IMR-90 (cell line): ENCODE data around the gene RCBTB2. TPM values are rescaled to one million over a fixed set of nuclear protein-coding genes. Genes with fewer than 3 reads are reported as not detected.

Experiments
- ATAC-seq: fragments of 200-7000 bp; cut with Tn5 transposase; 2 replicates; pipeline ENCODE4 v1.9.1; 2020; ENCODE audit warnings: low read depth, mild to moderate bottlenecking, moderate library complexity
- BruUV-seq: library from RNA; stranded (reverse); fragments of 400-500 nt; replicated peaks from 2 replicates; lab custom pipeline; 2021; lab: Mats Ljungman, UMichigan
- CTCF ChIA-PET: fragments of 300-600 bp; formaldehyde crosslinking; extraction: SDS; loops from one replicate; lab custom pipeline; 2021; ENCODE audit warnings: antibody characterized with exemption; lab: Yijun Ruan, JAX
- POLR2A ChIA-PET: fragments of 300-600 bp; sonication (Branson Sonifier 250); formaldehyde crosslinking; loops from one replicate; lab custom pipeline; 2022; ENCODE audit warnings: antibody characterized with exemption; ENCODE audit not compliant: unreplicated experiment; lab: Charles Lee
- DNase-seq: peaks from one replicate; pipeline ENCODE4 v3.0.0; 2013
- H2AFZ ChIP-seq: replicated peaks from 2 replicates; pipeline ENCODE3; 2013; ENCODE audit warnings: low read length, mild to moderate bottlenecking; ENCODE audit not compliant: poor library complexity
- H2AK5ac ChIP-seq: 2 replicates; pipeline ENCODE4 v1.6.1; 2013; ENCODE audit warnings: low read depth, low read length, inconsistent platforms
- H2AK9ac ChIP-seq: replicated peaks from 2 replicates; pipeline ENCODE3; 2013; ENCODE audit warnings: mild to moderate bottlenecking, low read depth, low read length, moderate library complexity; ENCODE audit not compliant: poor library complexity
- H2BK120ac ChIP-seq: 2 replicates; pipeline ENCODE4 v1.6.1; 2013; ENCODE audit warnings: low read depth, low read length, inconsistent platforms
- H2BK15ac ChIP-seq: 3 replicates; pipeline ENCODE4 v1.6.1; 2013; ENCODE audit warnings: low read depth, low read length, inconsistent platforms
- H2BK20ac ChIP-seq: 2 replicates; pipeline ENCODE4 v1.6.1; 2013; ENCODE audit warnings: low read depth, mild to moderate bottlenecking, inconsistent platforms, low read length, moderate library complexity
- H2BK5ac ChIP-seq: 2 replicates; pipeline ENCODE4 v1.6.1; 2013; ENCODE audit warnings: mild to moderate bottlenecking, low read depth, low read length, inconsistent platforms; ENCODE audit not compliant: poor library complexity, severe bottlenecking
- H3K14ac ChIP-seq: replicated peaks from 2 replicates; pipeline ENCODE4 v1.6.1; 2013; ENCODE audit warnings: low read depth, low read length, inconsistent platforms
- H3K18ac ChIP-seq: 2 replicates; pipeline ENCODE4 v1.6.1; 2013; ENCODE audit warnings: low read depth, low read length, control low read depth
- H3K23ac ChIP-seq: 2 replicates; pipeline ENCODE4 v1.6.1; 2013; ENCODE audit warnings: low read depth, low read length, inconsistent platforms
- H3K27ac ChIP-seq: 2 replicates; pipeline ENCODE4 v1.5.1; 2013; ENCODE audit warnings: mild to moderate bottlenecking, control low read depth, low read length; ENCODE audit not compliant: insufficient read depth
- H3K27me3 ChIP-seq: 2 replicates; pipeline ENCODE4 v1.6.1; 2013; ENCODE audit warnings: low read length; ENCODE audit not compliant: control insufficient read depth, insufficient read depth
- H3K36me3 ChIP-seq: 2 replicates; pipeline ENCODE4 v1.6.1; 2013; ENCODE audit warnings: low read length, mixed read lengths; ENCODE audit not compliant: control insufficient read depth, insufficient read depth
- H3K4ac ChIP-seq: 2 replicates; pipeline ENCODE4 v1.6.1; 2013; ENCODE audit warnings: low read depth, low read length, inconsistent platforms
- H3K4me1 ChIP-seq: 2 replicates; pipeline ENCODE4 v1.6.1; 2013; ENCODE audit warnings: low read length, mixed read lengths; ENCODE audit not compliant: control insufficient read depth, insufficient read depth
- H3K4me2 ChIP-seq: 2 replicates; pipeline ENCODE4 v1.6.1; 2013; ENCODE audit warnings: low read depth, mild to moderate bottlenecking, control low read depth, low read length, moderate library complexity
- H3K4me3 ChIP-seq: 2 replicates; pipeline ENCODE4 v1.5.1; 2013; ENCODE audit warnings: low read depth, mild to moderate bottlenecking, control low read depth, low read length, moderate library complexity; ENCODE audit not compliant: insufficient read depth
- H3K56ac ChIP-seq: 2 replicates; pipeline ENCODE4 v1.6.1; 2013; ENCODE audit warnings: low read length, inconsistent platforms; ENCODE audit not compliant: insufficient read depth; ENCODE audit errors: extremely low read depth
- H3K79me1 ChIP-seq, 2 experiments: 2 replicates each; pipeline ENCODE4 v1.6.1; 2013; ENCODE audit warnings: low read length in 2 of 2, inconsistent platforms in 1 of 2, low read depth in 1 of 2
- H3K9ac ChIP-seq: 2 replicates; pipeline ENCODE4 v1.6.1; 2013; ENCODE audit warnings: low read depth, low read length, control low read depth
- H3K9me1 ChIP-seq: 2 replicates; pipeline ENCODE4 v1.6.1; 2013; ENCODE audit warnings: low read length, inconsistent platforms; ENCODE audit not compliant: insufficient read depth
- H3K9me3 ChIP-seq: 2 replicates; pipeline ENCODE4 v1.6.1; 2013; ENCODE audit warnings: low read length; ENCODE audit not compliant: control insufficient read depth, insufficient read depth
- H4K20me1 ChIP-seq: 2 replicates; pipeline ENCODE4 v1.6.1; 2013; ENCODE audit warnings: low read length, inconsistent platforms; ENCODE audit not compliant: insufficient read depth
- H4K5ac ChIP-seq: 2 replicates; pipeline ENCODE4 v1.6.1; 2013; ENCODE audit warnings: mild to moderate bottlenecking, low read depth, low read length, control low read depth
- H4K8ac ChIP-seq, 2 experiments: 2 replicates each; pipeline ENCODE4 v1.6.1; 2013; ENCODE audit warnings: low read depth in 2 of 2, low read length in 2 of 2, control low read depth in 1 of 2, inconsistent platforms in 1 of 2
- H4K91ac ChIP-seq: 2 replicates; pipeline ENCODE4 v1.6.1; 2013; ENCODE audit warnings: low read depth, low read length, inconsistent platforms; ENCODE audit not compliant: insufficient read depth
- BHLHE40 ChIP-seq: fragments of 150-350 bp; IDR thresholded peaks from 2 replicates; pipeline ENCODE4 v1.6.1; 2016; ENCODE audit warnings: mild to moderate bottlenecking, low read depth, low read length
- CEBPB ChIP-seq: IDR thresholded peaks from 2 replicates; pipeline ENCODE4 v1.6.1; 2012; ENCODE audit warnings: low read depth, low read length, improper control_type of control experiment
- CHD1 ChIP-seq: IDR thresholded peaks from 2 replicates; pipeline ENCODE4 v1.6.1; 2012; ENCODE audit warnings: low read depth, low read length, improper control_type of control experiment
- CTCF ChIP-seq: conservative IDR thresholded peaks from 2 replicates; pipeline ENCODE4 v1.5.1; 2012; ENCODE audit warnings: mild to moderate bottlenecking, low read depth, low read length, improper control_type of control experiment
- ELK1 ChIP-seq: fragments of 150-350 bp; IDR thresholded peaks from 2 replicates; pipeline ENCODE4 v1.6.1; 2016; ENCODE audit warnings: low read depth, mild to moderate bottlenecking, low read length, moderate library complexity, borderline replicate concordance
- FOS ChIP-seq: fragments of 150-350 bp; IDR thresholded peaks from 2 replicates; pipeline ENCODE4 v1.6.1; 2016; ENCODE audit warnings: low read depth, low read length
- MAFK ChIP-seq: IDR thresholded peaks from 2 replicates; pipeline ENCODE4 v1.6.1; 2012; ENCODE audit warnings: low read depth, low read length, improper control_type of control experiment
- MXI1 ChIP-seq: IDR thresholded peaks from 2 replicates; pipeline ENCODE4 v1.6.1; 2012; ENCODE audit warnings: low read depth, mild to moderate bottlenecking, low read length, moderate library complexity, borderline replicate concordance
- NFE2L2 ChIP-seq: fragments of 150-350 bp; IDR thresholded peaks from 2 replicates; pipeline ENCODE4 v1.6.1; 2016; ENCODE audit warnings: low read depth, mild to moderate bottlenecking, low read length
- POLR2A ChIP-seq: IDR thresholded peaks from 2 replicates; pipeline ENCODE4 v1.6.1; 2012; ENCODE audit warnings: mild to moderate bottlenecking, low read depth, low read length
- RAD21 ChIP-seq: IDR thresholded peaks from 2 replicates; pipeline ENCODE4 v1.6.1; 2012; ENCODE audit warnings: low read length, improper control_type of control experiment
- RCOR1 ChIP-seq: IDR thresholded peaks from 2 replicates; pipeline ENCODE4 v1.6.1; 2012; ENCODE audit warnings: mild to moderate bottlenecking, low read length, improper control_type of control experiment; ENCODE audit not compliant: insufficient replicate concordance
- RFX5 ChIP-seq: IDR thresholded peaks from 2 replicates; pipeline ENCODE4 v1.8.0; 2012; ENCODE audit warnings: low read depth, mild to moderate bottlenecking, low read length, moderate library complexity
- SMC3 ChIP-seq: fragments of 150-350 bp; IDR thresholded peaks from 2 replicates; pipeline ENCODE4 v1.6.1; 2016; ENCODE audit warnings: low read depth, mild to moderate bottlenecking, antibody characterized with exemption, low read length, moderate library complexity
- USF2 ChIP-seq: fragments of 150-350 bp; IDR thresholded peaks from 2 replicates; pipeline ENCODE4 v1.6.1; 2017; ENCODE audit warnings: mild to moderate bottlenecking, antibody characterized with exemption, low read length, low read depth
- dilution Hi-C: fragments of 300-500 bp; cut with HindIII; formaldehyde crosslinking; loops from one replicate; pipeline ENCODE4 v1.14.3; 2018; ENCODE audit warnings: low sequenced_read_pairs; ENCODE audit not compliant: unreplicated experiment
- in situ Hi-C: fragments of 300-500 bp; cut with MboI; formaldehyde crosslinking; loops from 3 replicates; pipeline ENCODE4 v1.14.3; 2019; ENCODE audit warnings: low sequenced_read_pairs, inconsistent platforms, mixed read lengths
- intact Hi-C: fragments of 100-400 bp; cut with micrococcal nuclease; formaldehyde crosslinking; loops from 2 replicates; pipeline ENCODE4 v1.10.0; 2022
- polyA plus RNA-seq, 3 experiments: library from polyadenylated mRNA; depleted of rRNA; stranded (reverse); fragments of >200 nt; gene quantifications; 2 replicates each; pipeline ENCODE4 v1.2.3, GENCODE V29; 2012; ENCODE audit warnings: low replicate concordance in 1 of 3
- total RNA-seq: library from RNA; depleted of rRNA; stranded (reverse); fragments of >200 nt; gene quantifications from 2 replicates; pipeline ENCODE4 v1.2.3, GENCODE V29; 2012

RCBTB2 gene
- total and polyA plus RNA-seq, 2 of the 4 experiments (the other 2 are of a cell fraction), result 4.0 to 5.2 TPM

GRCh38 chr13:48555441-48555840 lies 22.6 kb upstream of the RCBTB2 start:
- no peak overlapping the region for H3K4me2 ChIP-seq
- no peaks in the 10 kb centered on the region for H3K9me1 ChIP-seq
- no peak overlapping the region for H4K91ac ChIP-seq
- TF ChIP-seq CEBPB, result no peak
- no peak for TF ChIP-seq NFE2L2
- TF ChIP-seq FOS, result no peak
- TF ChIP-seq BHLHE40, result no peak
- TF ChIP-seq SMC3, result no peak
- TF ChIP-seq MXI1, result no peak
- TF ChIP-seq RCOR1, result no peak
- no peak for TF ChIP-seq RAD21
- TF ChIP-seq CHD1, result no peak
- no peak for TF ChIP-seq USF2
- no peak for TF ChIP-seq POLR2A
- TF ChIP-seq RFX5, result no peak
- no peak for TF ChIP-seq CTCF
- no peak for TF ChIP-seq ELK1
- no peak for TF ChIP-seq MAFK
- H3K14ac ChIP-seq, result no peak overlapping the region
- no peak for ATAC-seq
- POLR2A ChIA-PET, result no interaction called here
- CTCF ChIA-PET, result no interaction called here
- H4K8ac ChIP-seq, result no peak overlapping the region
- no peak overlapping the region for H2BK5ac ChIP-seq
- DNase-seq, result no peak
- dilution Hi-C loops, result no loop called here
- H4K5ac ChIP-seq, result no peak overlapping the region
- H3K27me3 ChIP-seq, result no peaks in the 10 kb centered on the region
- H2BK15ac ChIP-seq, result no peak overlapping the region
- H2AFZ ChIP-seq, result no peak overlapping the region
- no peak overlapping the region for H3K4ac ChIP-seq
- H3K4me3 ChIP-seq, result no peak overlapping the region
- no peaks in the 10 kb centered on the region for H3K79me1 ChIP-seq
- H3K56ac ChIP-seq, result no peak overlapping the region
- no peak overlapping the region for H3K23ac ChIP-seq
- no peak overlapping the region for H2AK5ac ChIP-seq
- H3K9ac ChIP-seq, result no peak overlapping the region
- no peak overlapping the region for H3K18ac ChIP-seq
- H2BK20ac ChIP-seq, result no peak overlapping the region
- no TSS peak for BruUV-seq
- no peak overlapping the region for H2AK9ac ChIP-seq
- H3K9me3 ChIP-seq, result peaks cover 9% of the 10 kb centered on the region
- intact Hi-C loops, result no loop called here
- no peaks in the 10 kb centered on the region for H3K4me1 ChIP-seq
- no peaks in the 10 kb centered on the region for H4K20me1 ChIP-seq
- no peak overlapping the region for H3K27ac ChIP-seq
- in situ Hi-C loops, result no loop called here
- H3K36me3 ChIP-seq, result no peaks in the 10 kb centered on the region
- H2BK120ac ChIP-seq, result no peak overlapping the region
